K562 (cell line): Measurements from ENCODE around the gene DYNC2H1. TPM values are rescaled to one million over a fixed set of nuclear protein-coding genes. Genes with fewer than 3 reads are reported as not detected.

ENCODE experiments used
- ATAC-seq: fragments of 200-7000 bp; cut with Tn5 transposase; 3 replicates; pipeline ENCODE4 v1.9.1; 2020; ENCODE audit warnings: moderate library complexity
- BruUV-seq: library from RNA; stranded (reverse); fragments of 400-500 nt; replicated peaks from 2 replicates; lab custom pipeline; 2021; lab: Mats Ljungman, UMichigan
- CTCF ChIA-PET: fragments of 300-600 bp; formaldehyde crosslinking; extraction: SDS; loops from one replicate; lab custom pipeline; 2021; ENCODE audit warnings: low intra/inter-chr PET ratio; lab: Yijun Ruan, JAX
- POLR2A ChIA-PET: fragments of 300-600, 350-650 bp; sonication (Branson Sonifier 250); formaldehyde crosslinking; extraction: SDS; loops from one replicate; lab custom pipeline; 2021; ENCODE audit warnings: antibody characterized with exemption, inconsistent platforms; lab: Yijun Ruan, JAX
- DNase-seq, 4 experiments: peaks; one replicate each; pipeline versions ENCODE4 v3.0.0 to v3.0.0-alpha.2; 2011 to 2018; ENCODE audit warnings: low spot score in 3 of 4, mixed read lengths in 3 of 4; ENCODE audit errors: extremely low read depth in 1 of 4
- FAIRE-seq: peaks from 2 replicates; lab custom pipeline; 2011; peaks lifted over from hg19 to GRCh38; lab: Jason Lieb, UNC
- H2AFZ ChIP-seq: 2 replicates; pipeline ENCODE4 v1.6.0; 2011; ENCODE audit warnings: low read depth, low read length, control low read depth, inconsistent platforms
- H3K27ac ChIP-seq: fragments of 200-600 bp; 3 replicates; pipeline ENCODE4 v1.8.0; 2011; ENCODE audit warnings: low read depth, mild to moderate bottlenecking, control low read depth, inconsistent platforms, low read length, moderate library complexity, mixed read lengths; ENCODE audit errors: extremely low read depth
- H3K27me3 ChIP-seq, 2 experiments: fragments of 300-600 bp in 1 of 2; 2 replicates in 1 of 2; 3 replicates in 1 of 2; pipeline versions ENCODE4 v1.6.0 to v1.8.0; 2011; ENCODE audit warnings: inconsistent platforms in 2 of 2, low read length in 2 of 2, mild to moderate bottlenecking in 1 of 2, mixed read lengths in 1 of 2, moderate library complexity in 1 of 2; ENCODE audit not compliant: control insufficient read depth in 2 of 2, insufficient read depth in 2 of 2
- H3K36me3 ChIP-seq: fragments of 300-600 bp; 3 replicates; pipeline ENCODE4 v1.8.0; 2011; ENCODE audit warnings: mild to moderate bottlenecking, low read length, inconsistent platforms; ENCODE audit not compliant: control insufficient read depth, insufficient read depth
- H3K4me1 ChIP-seq, 2 experiments: fragments of 200-600 bp in 1 of 2; replicated peaks in 1 of 2; 2 replicates in 1 of 2; 3 replicates in 1 of 2; pipeline versions ENCODE4 v1.5.1 to v1.8.0; 2011; ENCODE audit warnings: inconsistent platforms in 2 of 2, low read length in 2 of 2, mild to moderate bottlenecking in 1 of 2, mixed read lengths in 1 of 2, moderate library complexity in 1 of 2; ENCODE audit not compliant: control insufficient read depth in 2 of 2, insufficient read depth in 2 of 2
- H3K4me2 ChIP-seq: 2 replicates; pipeline ENCODE4 v1.6.1; 2011; ENCODE audit warnings: low read length, control low read depth, inconsistent platforms, mixed read lengths; ENCODE audit not compliant: insufficient read depth
- H3K4me3 ChIP-seq: fragments of 200-600 bp; sonication (generic), shearing (Covaris generic); 2 replicates; pipeline ENCODE4 v1.5.1; 2016; ENCODE audit warnings: control low read depth, inconsistent platforms
- H3K79me2 ChIP-seq: fragments of 200-600 bp; 3 replicates; pipeline ENCODE4 v1.8.0; 2011; ENCODE audit warnings: low read length, inconsistent platforms; ENCODE audit not compliant: control insufficient read depth, insufficient read depth
- H3K9ac ChIP-seq, 2 experiments: 2 replicates each; pipeline versions ENCODE4 v1.6.0 to v1.6.1; 2011; ENCODE audit warnings: low read depth in 2 of 2, low read length in 2 of 2, control low read depth in 1 of 2, inconsistent platforms in 1 of 2, mild to moderate bottlenecking in 1 of 2, mixed read lengths in 1 of 2; ENCODE audit not compliant: insufficient read depth in 1 of 2
- H3K9me1 ChIP-seq: one replicate; pipeline ENCODE4 v1.6.0; 2011; ENCODE audit warnings: inconsistent platforms, mild to moderate bottlenecking, low read length, moderate library complexity; ENCODE audit not compliant: control insufficient read depth, insufficient read depth
- H3K9me3 ChIP-seq: replicated peaks from 2 replicates; pipeline ENCODE4 v1.5.1; 2011; ENCODE audit warnings: low read depth, low read length, inconsistent platforms; ENCODE audit not compliant: control insufficient read depth, insufficient read depth
- H4K20me1 ChIP-seq: replicated peaks from 2 replicates; pipeline ENCODE4 v1.6.1; 2011; ENCODE audit warnings: low read length, inconsistent platforms, mixed read lengths; ENCODE audit not compliant: control insufficient read depth, insufficient read depth
- CTCF ChIP-seq, 3 experiments: IDR thresholded peaks in 2 of 3; conservative IDR thresholded peaks in 1 of 3; 2 replicates each; pipeline ENCODE4 v1.5.1; 2011 to 2012; ENCODE audit warnings: low read length in 3 of 3, mild to moderate bottlenecking in 3 of 3, control low read depth in 2 of 3, improper control_type of control experiment in 1 of 3, inconsistent platforms in 1 of 3, low read depth in 1 of 3, mixed read lengths in 1 of 3, moderate library complexity in 1 of 3; ENCODE audit not compliant: insufficient read depth in 2 of 3
- HEY1 ChIP-seq: fragments of 250-450 bp; sonication (Bioruptor Pico); IDR thresholded peaks from 2 replicates; pipeline ENCODE4 v1.5.0; 2020; ENCODE audit warnings: mild to moderate bottlenecking, moderate library complexity, borderline replicate concordance
- NCOA1 ChIP-seq: fragments of 450-650 bp; IDR thresholded peaks from 2 replicates; pipeline ENCODE4 v1.6.1; 2016; ENCODE audit warnings: low read depth
- RAD21 ChIP-seq, 2 experiments: fragments of 250-450 bp in 1 of 2; fragments of 450-650 bp in 1 of 2; sonication (Bioruptor Pico) in 1 of 2; formaldehyde crosslinking in 1 of 2; IDR thresholded peaks in 1 of 2; conservative IDR thresholded peaks in 1 of 2; 2 replicates each; pipeline versions ENCODE4 v1.4.0 to v1.8.0; 2020 to 2022; ENCODE audit warnings: mild to moderate bottlenecking in 2 of 2, moderate library complexity in 1 of 2
- WGBS: fragments of 100-300 bp; shearing (Covaris generic); methylation state at CpG from one replicate; pipeline ENCODE4 v1.1.6; 2016; ENCODE audit warnings: low coverage, mixed read lengths; ENCODE audit not compliant: insufficient coverage; ENCODE audit errors: missing lambda C conversion rate; 5-methylcytosine and 5-hydroxymethylcytosine counted together
- in situ Hi-C: fragments of 300-500 bp; cut with MboI; formaldehyde crosslinking; loops from 4 replicates; pipeline ENCODE4 v1.15.0; 2018; ENCODE audit warnings: inconsistent platforms, mixed read lengths
- intact Hi-C: fragments of 100-400 bp; cut with micrococcal nuclease; formaldehyde crosslinking; loops from 2 replicates; pipeline ENCODE4 v1.14.2; 2022
- polyA plus RNA-seq, 8 experiments: library from polyadenylated mRNA; depleted of rRNA in 4 of 8; stranded (reverse) in 5 of 8; unstranded in 3 of 8; fragments of >200 nt; fragmentation: Nextera tagmentation in 2 of 8; fragmentation: Illumina TruSeq in 1 of 8; extraction: Ambion mirVana in 2 of 8; extraction: Trizol in 1 of 8; gene quantifications; 2 replicates each; pipeline versions ENCODE4 v1.2.1 to v1.2.3, GENCODE V29; 2011 to 2014; ENCODE audit warnings: inconsistent platforms in 1 of 8, missing spikeins in 1 of 8
- total RNA-seq, 7 experiments: library from RNA; depleted of rRNA in 6 of 7; stranded (reverse); fragments of >200 nt in 6 of 7; fragmentation: Illumina TruSeq in 2 of 7; extraction: Trizol in 2 of 7; gene quantifications; 2 replicates each; pipeline versions ENCODE4 v1.2.1 to v1.2.3, GENCODE V29; 2011 to 2021; ENCODE audit warnings: low replicate concordance in 1 of 7

Gene DYNC2H1
- total and polyA plus RNA-seq, 9 of the 15 experiments (the other 6 are each of a cell fraction or from before 2014, with no cell fraction given): 0.08 to 0.64 (median 0.20) TPM

GRCh38 chr11:103326070-103326794 is 217.0 kb downstream of the DYNC2H1 start:
- in situ Hi-C loops (no loop called here), intact Hi-C loops (loop anchor here (1.0 kb wide), 1 partner anchor 275 kb away; no protein-coding TSS in a partner anchor)
- Histone ChIP-seq H3K27ac (no peak overlapping the region), H3K36me3 (no peaks in the 10 kb centered on the region), H3K4me2 (no peak overlapping the region), H3K27me3 (no peaks in the 10 kb centered on the region), H3K4me3 (no peak overlapping the region), H3K79me2 (no peaks in the 10 kb centered on the region), H3K4me1 (no peaks in the 10 kb centered on the region), H2AFZ (no peak overlapping the region), H4K20me1 (no peaks in the 10 kb centered on the region), H3K9me3 (no peaks in the 10 kb centered on the region; the same call in 1 of the 2 replicates), H3K9ac (no peak overlapping the region), H3K9me1 (no peaks in the 10 kb centered on the region)
- DNase-seq: peak; percentile 10 to 26 (median 10)
- BruUV-seq: no TSS peak
- ChIA-PET CTCF (no interaction called here), POLR2A (no interaction called here)
- TF ChIP-seq HEY1 (no peak), CTCF (IDR thresholded peaks at IDR 0.05 in 2 of 3, conservative IDR thresholded peaks at IDR 0.05 in 1 of 3; ENCODE audit: insufficient read depth in 2 of 3, low read depth in 1 of 3, low read length in 3 of 3) (peak; percentile 26 to 50 (median 47); a peak in 5 of 6 replicates), NCOA1 (no peak), RAD21 (CRISPR knock-in tag; conservative IDR thresholded peaks at IDR 0.05 in 1 of 2, IDR thresholded peaks at IDR 0.05 in 1 of 2) (peak in 1 of 2 experiments; percentile 48; a peak in 3 of 4 replicates)
- ATAC-seq: peak; percentile 63
- FAIRE-seq: peak; percentile 64
- WGBS: 4% methylated on average over 24 of the region's 25 CpGs
